MM.1S (cell line): ENCODE results near the gene C4orf51.

Experiments
- EZH2 ChIP-seq: fragments of 300-600 bp; sonication (generic); optimal IDR thresholded peaks from 2 replicates; pipeline ENCODE3; 2017; ENCODE audit warnings: low read depth, mild to moderate bottlenecking, antibody characterized with exemption, low read length, mixed read lengths
- EZH2phosphoT487 ChIP-seq: fragments of 300-600 bp; sonication (generic); IDR thresholded peaks from 2 replicates; pipeline ENCODE4 v1.6.1; 2018; ENCODE audit warnings: antibody characterized with exemption, low read length
- TF ChIP-seq, protein P1 (sequence below): fragments of 300-600 bp; sonication (generic); IDR thresholded peaks from 2 replicates; pipeline ENCODE4 v1.5.1; 2016; ENCODE audit warnings: antibody characterized with exemption, low read length, mixed read lengths

DNA sequence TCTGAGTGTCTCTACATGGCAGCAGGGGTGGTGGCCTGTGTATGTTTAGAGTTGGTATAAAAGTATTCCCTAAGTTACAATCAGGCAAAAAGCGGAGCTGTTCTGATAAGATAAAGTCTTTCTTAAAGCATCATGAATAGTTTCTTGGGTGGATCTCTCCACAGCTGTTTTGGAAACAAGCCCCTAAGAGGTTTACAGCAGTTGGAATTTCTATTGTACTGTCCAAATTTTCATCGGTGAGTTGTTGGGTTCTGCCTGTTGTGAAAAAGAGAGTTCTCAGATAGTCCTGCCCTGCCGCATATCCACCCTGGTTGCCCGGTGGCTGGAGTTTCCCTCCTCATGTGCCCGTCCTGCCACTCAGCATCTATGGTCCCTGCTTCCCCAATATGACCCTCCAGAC, 50.1 kb downstream of the C4orf51 start:
- TF ChIP-seq, protein P1, sequence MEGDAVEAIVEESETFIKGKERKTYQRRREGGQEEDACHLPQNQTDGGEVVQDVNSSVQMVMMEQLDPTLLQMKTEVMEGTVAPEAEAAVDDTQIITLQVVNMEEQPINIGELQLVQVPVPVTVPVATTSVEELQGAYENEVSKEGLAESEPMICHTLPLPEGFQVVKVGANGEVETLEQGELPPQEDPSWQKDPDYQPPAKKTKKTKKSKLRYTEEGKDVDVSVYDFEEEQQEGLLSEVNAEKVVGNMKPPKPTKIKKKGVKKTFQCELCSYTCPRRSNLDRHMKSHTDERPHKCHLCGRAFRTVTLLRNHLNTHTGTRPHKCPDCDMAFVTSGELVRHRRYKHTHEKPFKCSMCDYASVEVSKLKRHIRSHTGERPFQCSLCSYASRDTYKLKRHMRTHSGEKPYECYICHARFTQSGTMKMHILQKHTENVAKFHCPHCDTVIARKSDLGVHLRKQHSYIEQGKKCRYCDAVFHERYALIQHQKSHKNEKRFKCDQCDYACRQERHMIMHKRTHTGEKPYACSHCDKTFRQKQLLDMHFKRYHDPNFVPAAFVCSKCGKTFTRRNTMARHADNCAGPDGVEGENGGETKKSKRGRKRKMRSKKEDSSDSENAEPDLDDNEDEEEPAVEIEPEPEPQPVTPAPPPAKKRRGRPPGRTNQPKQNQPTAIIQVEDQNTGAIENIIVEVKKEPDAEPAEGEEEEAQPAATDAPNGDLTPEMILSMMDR = no peak
- TF ChIP-seq EZH2 (no peak), EZH2phosphoT487 (no peak)
